NT2/D1 (cell line): ENCODE results near the gene SPSB2.

Source experiments
- YY1 ChIP-seq: IDR thresholded peaks from 2 replicates; pipeline ENCODE4 v1.6.1; 2011; ENCODE audit not compliant: insufficient read length, insufficient read depth
- ZNF274 ChIP-seq: IDR thresholded peaks from 2 replicates; pipeline ENCODE4 v1.6.1; 2011; ENCODE audit warnings: mild to moderate bottlenecking, low read depth, low read length

- TF ChIP-seq YY1 (no peak), ZNF274 (no peak)
Observed at GRCh38 chr12:6868211-6869048, 4.7 kb downstream of the SPSB2 start.
